H9 (cell line): Measurements from ENCODE around the gene ARMH3. TPM values are rescaled to one million over a fixed set of nuclear protein-coding genes. Genes with fewer than 3 reads are reported as not detected.

Experiments used
- DNase-seq: peaks from one replicate; pipeline ENCODE4 v3.0.0-alpha.2; 2017
- H2AFZ ChIP-seq: one replicate; pipeline ENCODE4 v1.6.1; 2013; ENCODE audit warnings: mild to moderate bottlenecking, low read length, control low read depth, moderate library complexity
- H2AK5ac ChIP-seq: 2 replicates; pipeline ENCODE4 v1.6.1; 2013; ENCODE audit warnings: low read length, control low read depth, mixed read lengths; ENCODE audit not compliant: insufficient read length
- H2BK120ac ChIP-seq: one replicate; pipeline ENCODE4 v1.6.1; 2013; ENCODE audit warnings: low read depth, mild to moderate bottlenecking, low read length, control low read depth, inconsistent platforms; ENCODE audit not compliant: poor library complexity, severe bottlenecking
- H2BK12ac ChIP-seq: 2 replicates; pipeline ENCODE4 v1.6.1; 2013; ENCODE audit warnings: low read length, control low read depth, mixed read lengths, low read depth; ENCODE audit not compliant: insufficient read length
- H2BK15ac ChIP-seq: 2 replicates; pipeline ENCODE4 v1.6.1; 2013; ENCODE audit warnings: low read depth, low read length, control low read depth
- H2BK20ac ChIP-seq: one replicate; pipeline ENCODE4 v1.6.1; 2013; ENCODE audit warnings: low read depth, mild to moderate bottlenecking, low read length, control low read depth, inconsistent platforms; ENCODE audit not compliant: poor library complexity, severe bottlenecking
- H2BK5ac ChIP-seq: 2 replicates; pipeline ENCODE4 v1.6.1; 2013; ENCODE audit warnings: low read length, control low read depth, mixed read lengths; ENCODE audit not compliant: insufficient read length
- H3K14ac ChIP-seq: 2 replicates; pipeline ENCODE4 v1.6.1; 2013; ENCODE audit warnings: low read length, control low read depth; ENCODE audit not compliant: insufficient read depth
- H3K18ac ChIP-seq: 2 replicates; pipeline ENCODE4 v1.6.1; 2013; ENCODE audit warnings: low read depth, mild to moderate bottlenecking, mixed read lengths, low read length, control low read depth; ENCODE audit not compliant: insufficient read length
- H3K23ac ChIP-seq: 2 replicates; pipeline ENCODE4 v1.6.1; 2013; ENCODE audit warnings: low read length, control low read depth, mixed read lengths, low read depth; ENCODE audit not compliant: insufficient read length
- H3K23me2 ChIP-seq: 2 replicates; pipeline ENCODE4 v1.6.1; 2013; ENCODE audit warnings: low read depth, mild to moderate bottlenecking, mixed read lengths, low read length, control low read depth; ENCODE audit not compliant: insufficient read length, poor library complexity, severe bottlenecking
- H3K27ac ChIP-seq: 2 replicates; pipeline ENCODE4 v1.5.1; 2013; ENCODE audit warnings: low read length, control low read depth, mixed read lengths, low read depth; ENCODE audit not compliant: insufficient read length
- H3K27me3 ChIP-seq: 2 replicates; pipeline ENCODE4 v1.6.1; 2013; ENCODE audit warnings: low read length, control low read depth, inconsistent platforms; ENCODE audit not compliant: insufficient read depth
- H3K4ac ChIP-seq: 2 replicates; pipeline ENCODE4 v1.6.1; 2013; ENCODE audit warnings: low read depth, mild to moderate bottlenecking, control low read depth, inconsistent platforms, low read length, moderate library complexity
- H3K4me1 ChIP-seq: 2 replicates; pipeline ENCODE4 v1.6.1; 2013; ENCODE audit warnings: low read length, control low read depth, inconsistent platforms; ENCODE audit not compliant: insufficient read depth
- H3K4me2 ChIP-seq: 2 replicates; pipeline ENCODE4 v1.6.1; 2013; ENCODE audit warnings: low read length, control low read depth, mixed read lengths; ENCODE audit not compliant: insufficient read length, insufficient read depth
- H3K56ac ChIP-seq: 2 replicates; pipeline ENCODE4 v1.6.1; 2013; ENCODE audit warnings: low read depth, mild to moderate bottlenecking, mixed read lengths, low read length, control low read depth; ENCODE audit not compliant: insufficient read length
- H3K79me1 ChIP-seq: 2 replicates; pipeline ENCODE4 v1.6.1; 2013; ENCODE audit warnings: low read depth, mild to moderate bottlenecking, moderate library complexity, low read length, control low read depth, inconsistent platforms; ENCODE audit not compliant: insufficient read depth, poor library complexity, severe bottlenecking
- H3K79me2 ChIP-seq: 2 replicates; pipeline ENCODE4 v1.6.1; 2013; ENCODE audit warnings: low read length, control low read depth, inconsistent platforms; ENCODE audit not compliant: insufficient read depth
- H3K9ac ChIP-seq: 2 replicates; pipeline ENCODE4 v1.6.1; 2013; ENCODE audit warnings: low read length, control low read depth, mixed read lengths; ENCODE audit not compliant: insufficient read length; ENCODE audit errors: extremely low read depth
- H3K9me3 ChIP-seq: one replicate; pipeline ENCODE4 v1.6.1; 2013; ENCODE audit warnings: low read depth, low read length, inconsistent platforms; ENCODE audit not compliant: control insufficient read depth
- H3T11ph ChIP-seq: one replicate; pipeline ENCODE4 v1.6.1; 2013; ENCODE audit warnings: mild to moderate bottlenecking, low read length, control low read depth, inconsistent platforms
- H4K20me1 ChIP-seq: one replicate; pipeline ENCODE4 v1.6.1; 2013; ENCODE audit not compliant: control insufficient read depth, insufficient read length, insufficient read depth
- H4K5ac ChIP-seq: 2 replicates; pipeline ENCODE4 v1.6.1; 2013; ENCODE audit warnings: low read depth, mild to moderate bottlenecking, mixed read lengths, low read length, control low read depth; ENCODE audit not compliant: insufficient read length
- H4K8ac ChIP-seq: replicated peaks from 2 replicates; pipeline ENCODE4 v1.6.1; 2013; ENCODE audit warnings: low read length, control low read depth, mixed read lengths, low read depth; ENCODE audit not compliant: insufficient read length
- H4K91ac ChIP-seq: 2 replicates; pipeline ENCODE4 v1.6.1; 2013; ENCODE audit warnings: low read depth, mild to moderate bottlenecking, moderate library complexity, mixed read lengths, low read length, control low read depth; ENCODE audit not compliant: insufficient read length
- H3K27ac Mint-ChIP-seq, 3 experiments: 2 replicates in 2 of 3; 3 replicates in 1 of 3; pipeline ENCODE4 v1.8.0; 2020 to 2021; ENCODE audit warnings: mixed read lengths in 3 of 3, mild to moderate bottlenecking in 1 of 3, moderate library complexity in 1 of 3
- H3K27me3 Mint-ChIP-seq: 2 replicates; pipeline ENCODE4 v1.8.0; 2021; ENCODE audit warnings: low read depth, mild to moderate bottlenecking, moderate library complexity, mixed read lengths
- H3K36me3 Mint-ChIP-seq, 3 experiments: 2 replicates in 2 of 3; 3 replicates in 1 of 3; pipeline ENCODE4 v1.8.0; 2020 to 2021; ENCODE audit warnings: low read depth in 3 of 3, mixed read lengths in 3 of 3; ENCODE audit not compliant: insufficient read depth in 1 of 3
- H3K4me1 Mint-ChIP-seq, 2 experiments: 2 replicates each; pipeline ENCODE4 v1.8.0; 2020; ENCODE audit warnings: mixed read lengths in 2 of 2
- H3K4me3 Mint-ChIP-seq, 2 experiments: 2 replicates in 1 of 2; 3 replicates in 1 of 2; pipeline ENCODE4 v1.8.0; 2020 to 2021; ENCODE audit warnings: mild to moderate bottlenecking in 2 of 2, mixed read lengths in 2 of 2, moderate library complexity in 1 of 2
- H3K9me3 Mint-ChIP-seq, 2 experiments: 2 replicates in 1 of 2; 3 replicates in 1 of 2; pipeline ENCODE4 v1.8.0; 2020; ENCODE audit warnings: mild to moderate bottlenecking in 2 of 2, mixed read lengths in 2 of 2, moderate library complexity in 1 of 2
- CTCF ChIP-seq: fragments of 200-600 bp; sonication (generic); conservative IDR thresholded peaks from 3 replicates; pipeline ENCODE4 v1.8.0; 2021; ENCODE audit warnings: antibody characterized with exemption, mild to moderate bottlenecking
- WGBS: extraction: QIAGEN DNeasy Blood & Tissue Kit; methylation state at CpG from one replicate; pipeline ENCODE4 v1.1.7; 2013; ENCODE audit warnings: missing lambda C conversion rate, low lambda C conversion rate, mixed read lengths; ENCODE audit not compliant: insufficient read length; ENCODE audit errors: extremely low coverage; 5-methylcytosine and 5-hydroxymethylcytosine counted together
- total RNA-seq: library from RNA; stranded (reverse); gene quantifications from 2 replicates; pipeline ENCODE4 v1.2.1, GENCODE V29; 2021

The ARMH3 gene
- total RNA-seq, 1 experiment from 2014 or later, result 20.4 TPM

GRCh38 chr10:101807158-101807557 is 248.8 kb downstream of the ARMH3 start:
- Histone ChIP-seq H3K79me2 (no peaks in the 10 kb centered on the region; the same call in 1 of the 2 replicates), H3T11ph (no peak overlapping the region), H2BK120ac (no peak overlapping the region), H3K79me1 (peaks cover 6% of the 10 kb centered on the region), H2BK15ac (no peak overlapping the region), H3K27me3 (no peaks in the 10 kb centered on the region), H3K4me2 (no peak overlapping the region), H4K20me1 (no peaks in the 10 kb centered on the region), H3K18ac (no peak overlapping the region), H3K14ac (no peak overlapping the region), H3K23me2 (no peaks in the 10 kb centered on the region), H3K9me3 (no peaks in the 10 kb centered on the region), H3K27ac (no peak overlapping the region), H3K4me1 (no peaks in the 10 kb centered on the region), H2BK20ac (no peak overlapping the region), H3K56ac (no peak overlapping the region), H4K91ac (no peak overlapping the region), H2AFZ (no peak overlapping the region), H3K9ac (no peak overlapping the region), H2BK12ac (no peak overlapping the region), H2AK5ac (no peak overlapping the region), H3K23ac (no peak overlapping the region), H4K5ac (no peak overlapping the region), H3K4ac (no peak overlapping the region), H2BK5ac (no peak overlapping the region), H4K8ac (no peak overlapping the region)
- DNase-seq, result no peak
- Mint-ChIP-seq H3K27me3 (no peaks in the 10 kb centered on the region), H3K27ac (no peak overlapping the region), H3K36me3 (peaks cover 50 to 87% (median 85%) of the 10 kb centered on the region in 3 experiments; a peak in 6 of 7 replicates), H3K9me3 (no peaks in the 10 kb centered on the region), H3K4me1 (no peaks in the 10 kb centered on the region), H3K4me3 (no peak overlapping the region)
- WGBS, result no CpG with 5 or more reads among the region's 1 CpG
- no peak for TF ChIP-seq CTCF
